Panc1 (cell line): ENCODE data around the gene SHISA9. TPM values are rescaled to one million over a fixed set of nuclear protein-coding genes. Genes with fewer than 3 reads are reported as not detected.

Experiments
- ATAC-seq: fragments of 200-7000 bp; cut with Tn5 transposase; 2 replicates; pipeline ENCODE4 v1.9.1; 2020; ENCODE audit warnings: mild to moderate bottlenecking, moderate library complexity
- BruUV-seq: library from RNA; stranded (reverse); fragments of 400-500 nt; replicated peaks from 2 replicates; lab custom pipeline; 2021; lab: Mats Ljungman, UMichigan
- CTCF ChIA-PET: fragments of 300-600 bp; sonication (Branson Sonifier 250); formaldehyde crosslinking; loops from one replicate; lab custom pipeline; 2022; ENCODE audit warnings: antibody characterized with exemption; lab: Charles Lee
- POLR2A ChIA-PET: fragments of 300-600 bp; sonication (Branson Sonifier 250); formaldehyde crosslinking; loops from one replicate; lab custom pipeline; 2022; ENCODE audit warnings: antibody characterized with exemption; lab: Charles Lee
- DNase-seq: peaks from one replicate; pipeline ENCODE4 v3.0.0-alpha.2; 2010; ENCODE audit warnings: low read depth, low spot score
- H3K27ac ChIP-seq: 2 replicates; pipeline ENCODE4 v1.5.1; 2011; ENCODE audit warnings: mild to moderate bottlenecking, low read length, inconsistent platforms
- H3K27me3 ChIP-seq: fragments of 200-500 bp; sonication (Bioruptor generic); 2 replicates; pipeline ENCODE4 v1.6.0; 2014; ENCODE audit warnings: low read length, inconsistent platforms; ENCODE audit not compliant: control insufficient read depth, insufficient read depth
- H3K36me3 ChIP-seq: fragments of 200-500 bp; sonication (Bioruptor generic); 2 replicates; pipeline ENCODE4 v1.5.1; 2014; ENCODE audit warnings: inconsistent platforms, mild to moderate bottlenecking, low read length, moderate library complexity; ENCODE audit not compliant: control insufficient read depth, insufficient read depth
- H3K4me1 ChIP-seq: 2 replicates; pipeline ENCODE4 v1.5.1; 2011; ENCODE audit warnings: inconsistent platforms, mild to moderate bottlenecking, low read length, moderate library complexity; ENCODE audit not compliant: control insufficient read depth, insufficient read depth
- H3K4me3 ChIP-seq, 2 experiments: 2 replicates each; pipeline ENCODE4 v1.5.1; 2011 to 2012; ENCODE audit warnings: low read depth in 2 of 2, low read length in 2 of 2, mild to moderate bottlenecking in 2 of 2, inconsistent platforms in 1 of 2, moderate library complexity in 1 of 2
- H3K9me3 ChIP-seq: fragments of 200-500 bp; sonication (Bioruptor generic); 2 replicates; pipeline ENCODE4 v1.5.1; 2014; ENCODE audit warnings: low read depth, mild to moderate bottlenecking, inconsistent platforms, low read length, moderate library complexity; ENCODE audit not compliant: control insufficient read depth, insufficient read depth
- CTCF ChIP-seq: fragments of 450-650 bp; IDR thresholded peaks from 2 replicates; pipeline ENCODE4 v1.5.1; 2017; ENCODE audit warnings: mild to moderate bottlenecking
- POLR2AphosphoS5 ChIP-seq: IDR thresholded peaks from 2 replicates; pipeline ENCODE4 v1.6.1; 2012; ENCODE audit warnings: mild to moderate bottlenecking, low read depth, low read length, moderate library complexity
- SIN3A ChIP-seq: IDR thresholded peaks from 2 replicates; pipeline ENCODE4 v1.6.1; 2012; ENCODE audit warnings: low read depth, mild to moderate bottlenecking, low read length, moderate library complexity, borderline replicate concordance; ENCODE audit not compliant: insufficient read depth
- TCF7L2 ChIP-seq: IDR thresholded peaks from 2 replicates; pipeline ENCODE4 v1.6.1; 2011; ENCODE audit warnings: mild to moderate bottlenecking, low read depth, low read length, inconsistent platforms
- in situ Hi-C: cut with HindIII; loops from 2 replicates; pipeline ENCODE4 v1.10.0; 2016; ENCODE audit warnings: low sequenced_read_pairs, low pct_unique_long_range_greater_than_20kb
- intact Hi-C: fragments of 100-400 bp; cut with micrococcal nuclease; formaldehyde crosslinking; loops from one replicate; pipeline ENCODE4 v1.10.0; 2022; ENCODE audit not compliant: unreplicated experiment
- total RNA-seq: library from RNA; stranded (reverse); gene quantifications from one replicate; pipeline ENCODE4 v1.2.1, GENCODE V29; 2021; ENCODE audit not compliant: unreplicated experiment
- TF ChIP-seq, protein P1 (sequence below), 2 experiments: IDR thresholded peaks; 2 replicates each; pipeline ENCODE4 v1.6.1; 2011 to 2012; ENCODE audit warnings: low read depth in 2 of 2, control low read depth in 1 of 2, low read length in 1 of 2, mild to moderate bottlenecking in 1 of 2, moderate library complexity in 1 of 2; ENCODE audit not compliant: insufficient read depth in 1 of 2

The SHISA9 gene
- total RNA-seq, 1 experiment from 2014 or later, result 0.10 TPM

- ATAC-seq, result no peak
- Histone ChIP-seq H3K4me3 (no peak overlapping the region), H3K36me3 (no peaks in the 10 kb centered on the region), H3K9me3 (peaks cover 5% of the 10 kb centered on the region; the same call in 1 of the 2 replicates), H3K27ac (no peak overlapping the region), H3K4me1 (no peaks in the 10 kb centered on the region), H3K27me3 (no peaks in the 10 kb centered on the region)
- ChIA-PET POLR2A (no interaction called here), CTCF (no interaction called here)
- in situ Hi-C loops, result no loop called here
- intact Hi-C loops, result no loop called here
- no peak for DNase-seq
- BruUV-seq, result no TSS peak
- TF ChIP-seq POLR2AphosphoS5 (no peak), TCF7L2 (no peak), SIN3A (no peak), CTCF (no peak)
- TF ChIP-seq, protein P1, sequence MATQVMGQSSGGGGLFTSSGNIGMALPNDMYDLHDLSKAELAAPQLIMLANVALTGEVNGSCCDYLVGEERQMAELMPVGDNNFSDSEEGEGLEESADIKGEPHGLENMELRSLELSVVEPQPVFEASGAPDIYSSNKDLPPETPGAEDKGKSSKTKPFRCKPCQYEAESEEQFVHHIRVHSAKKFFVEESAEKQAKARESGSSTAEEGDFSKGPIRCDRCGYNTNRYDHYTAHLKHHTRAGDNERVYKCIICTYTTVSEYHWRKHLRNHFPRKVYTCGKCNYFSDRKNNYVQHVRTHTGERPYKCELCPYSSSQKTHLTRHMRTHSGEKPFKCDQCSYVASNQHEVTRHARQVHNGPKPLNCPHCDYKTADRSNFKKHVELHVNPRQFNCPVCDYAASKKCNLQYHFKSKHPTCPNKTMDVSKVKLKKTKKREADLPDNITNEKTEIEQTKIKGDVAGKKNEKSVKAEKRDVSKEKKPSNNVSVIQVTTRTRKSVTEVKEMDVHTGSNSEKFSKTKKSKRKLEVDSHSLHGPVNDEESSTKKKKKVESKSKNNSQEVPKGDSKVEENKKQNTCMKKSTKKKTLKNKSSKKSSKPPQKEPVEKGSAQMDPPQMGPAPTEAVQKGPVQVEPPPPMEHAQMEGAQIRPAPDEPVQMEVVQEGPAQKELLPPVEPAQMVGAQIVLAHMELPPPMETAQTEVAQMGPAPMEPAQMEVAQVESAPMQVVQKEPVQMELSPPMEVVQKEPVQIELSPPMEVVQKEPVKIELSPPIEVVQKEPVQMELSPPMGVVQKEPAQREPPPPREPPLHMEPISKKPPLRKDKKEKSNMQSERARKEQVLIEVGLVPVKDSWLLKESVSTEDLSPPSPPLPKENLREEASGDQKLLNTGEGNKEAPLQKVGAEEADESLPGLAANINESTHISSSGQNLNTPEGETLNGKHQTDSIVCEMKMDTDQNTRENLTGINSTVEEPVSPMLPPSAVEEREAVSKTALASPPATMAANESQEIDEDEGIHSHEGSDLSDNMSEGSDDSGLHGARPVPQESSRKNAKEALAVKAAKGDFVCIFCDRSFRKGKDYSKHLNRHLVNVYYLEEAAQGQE (IDR thresholded peaks at IDR 0.05; ENCODE audit: insufficient read depth in 1 of 2, low read depth in 2 of 2, low read length in 1 of 2), result no peak
Observed at GRCh38 chr16:13254998-13255614, 353.7 kb downstream of the SHISA9 start.

- no peak overlapping the region for H3K27ac ChIP-seq
- intact Hi-C loops (no loop called here), in situ Hi-C loops (no loop called here)
- TF ChIP-seq, protein P1 (IDR thresholded peaks at IDR 0.05; ENCODE audit: insufficient read depth in 1 of 2, low read depth in 2 of 2, low read length in 1 of 2), result no peak
- no peak for TF ChIP-seq TCF7L2
- no peak for TF ChIP-seq POLR2AphosphoS5
- no peak for TF ChIP-seq CTCF
- TF ChIP-seq SIN3A, result no peak
- no peaks in the 10 kb centered on the region for H3K27me3 ChIP-seq
- no TSS peak for BruUV-seq
- H3K4me3 ChIP-seq, result no peak overlapping the region
- DNase-seq (no peak), ATAC-seq (no peak)
- H3K36me3 ChIP-seq, result no peaks in the 10 kb centered on the region
- peaks cover 5% of the 10 kb centered on the region; the same call in 1 of the 2 replicates for H3K9me3 ChIP-seq
- CTCF ChIA-PET, result no interaction called here
- H3K4me1 ChIP-seq, result no peaks in the 10 kb centered on the region
- POLR2A ChIA-PET, result no interaction called here
Observed at GRCh38 chr16:13262270-13263090, 361.1 kb downstream of the SHISA9 start.
